WTC11 (cell line): Measurements from ENCODE around the gene GTPBP8.

Experiments used
- CTCF ChIP-seq: fragments of 200-600 bp; IDR thresholded peaks from 2 replicates; pipeline ENCODE4 v1.8.0; 2022; ENCODE audit warnings: antibody characterized with exemption
- MAX ChIP-seq: sonication (generic); formaldehyde crosslinking; IDR thresholded peaks from 2 replicates; pipeline ENCODE4 v1.8.0; 2022; ENCODE audit warnings: mild to moderate bottlenecking, missing genetic modification reagents
- PRDM15 ChIP-seq: sonication (generic); formaldehyde crosslinking; IDR thresholded peaks from 2 replicates; pipeline ENCODE4 v1.8.0; 2022; ENCODE audit warnings: missing genetic modification reagents
- SP1 ChIP-seq: sonication (generic); formaldehyde crosslinking; conservative IDR thresholded peaks from 2 replicates; pipeline ENCODE4 v1.8.1; 2022; ENCODE audit warnings: missing genetic modification reagents
- TP53 ChIP-seq: sonication (generic); formaldehyde crosslinking; IDR thresholded peaks from 2 replicates; pipeline ENCODE4 v1.8.1; 2023; ENCODE audit warnings: mild to moderate bottlenecking, missing genetic modification reagents
- ZNF121 ChIP-seq: sonication (generic); formaldehyde crosslinking; IDR thresholded peaks from 2 replicates; pipeline ENCODE4 v1.8.0; 2023; ENCODE audit warnings: missing genetic modification reagents
- ZNF232 ChIP-seq: sonication (generic); formaldehyde crosslinking; IDR thresholded peaks from 2 replicates; pipeline ENCODE4 v1.8.0; 2022; ENCODE audit warnings: mild to moderate bottlenecking, missing genetic modification reagents
- ZNF423 ChIP-seq: fragments of 250-450 bp; sonication (Bioruptor Pico); IDR thresholded peaks from 2 replicates; pipeline ENCODE4 v2.1.2; 2022; ENCODE audit warnings: mild to moderate bottlenecking, moderate library complexity

- no peak for TF ChIP-seq SP1 (CRISPR knock-in tag)
- TF ChIP-seq MAX (CRISPR knock-in tag), result no peak
- TF ChIP-seq TP53 (CRISPR knock-in tag), result no peak
- no peak for TF ChIP-seq PRDM15 (CRISPR knock-in tag)
- TF ChIP-seq CTCF, result no peak
- TF ChIP-seq ZNF121 (CRISPR knock-in tag), result no peak
- no peak for TF ChIP-seq ZNF232 (CRISPR knock-in tag)
- no peak for TF ChIP-seq ZNF423 (CRISPR knock-in tag)
Observed at GRCh38 chr3:112972158-112972557, 18.6 kb upstream of the GTPBP8 start.
